IMR-90 (cell line): Measurements from ENCODE around the gene NUDT3. TPM values are rescaled to one million over a fixed set of nuclear protein-coding genes. Genes with fewer than 3 reads are reported as not detected.

Experiments used
- ATAC-seq: fragments of 200-7000 bp; cut with Tn5 transposase; 2 replicates; pipeline ENCODE4 v1.9.1; 2020; ENCODE audit warnings: low read depth, mild to moderate bottlenecking, moderate library complexity
- BruUV-seq: library from RNA; stranded (reverse); fragments of 400-500 nt; replicated peaks from 2 replicates; lab custom pipeline; 2021; lab: Mats Ljungman, UMichigan
- CTCF ChIA-PET: fragments of 300-600 bp; formaldehyde crosslinking; extraction: SDS; loops from one replicate; lab custom pipeline; 2021; ENCODE audit warnings: antibody characterized with exemption; lab: Yijun Ruan, JAX
- POLR2A ChIA-PET: fragments of 300-600 bp; sonication (Branson Sonifier 250); formaldehyde crosslinking; loops from one replicate; lab custom pipeline; 2022; ENCODE audit warnings: antibody characterized with exemption; ENCODE audit not compliant: unreplicated experiment; lab: Charles Lee
- DNase-seq: peaks from one replicate; pipeline ENCODE4 v3.0.0; 2013
- H2AFZ ChIP-seq: replicated peaks from 2 replicates; pipeline ENCODE3; 2013; ENCODE audit warnings: low read length, mild to moderate bottlenecking; ENCODE audit not compliant: poor library complexity
- H2AK5ac ChIP-seq: 2 replicates; pipeline ENCODE4 v1.6.1; 2013; ENCODE audit warnings: low read depth, low read length, inconsistent platforms
- H2AK9ac ChIP-seq: replicated peaks from 2 replicates; pipeline ENCODE3; 2013; ENCODE audit warnings: mild to moderate bottlenecking, low read depth, low read length, moderate library complexity; ENCODE audit not compliant: poor library complexity
- H2BK120ac ChIP-seq: 2 replicates; pipeline ENCODE4 v1.6.1; 2013; ENCODE audit warnings: low read depth, low read length, inconsistent platforms
- H2BK15ac ChIP-seq: 3 replicates; pipeline ENCODE4 v1.6.1; 2013; ENCODE audit warnings: low read depth, low read length, inconsistent platforms
- H2BK20ac ChIP-seq: 2 replicates; pipeline ENCODE4 v1.6.1; 2013; ENCODE audit warnings: low read depth, mild to moderate bottlenecking, inconsistent platforms, low read length, moderate library complexity
- H2BK5ac ChIP-seq: 2 replicates; pipeline ENCODE4 v1.6.1; 2013; ENCODE audit warnings: mild to moderate bottlenecking, low read depth, low read length, inconsistent platforms; ENCODE audit not compliant: poor library complexity, severe bottlenecking
- H3K14ac ChIP-seq: replicated peaks from 2 replicates; pipeline ENCODE4 v1.6.1; 2013; ENCODE audit warnings: low read depth, low read length, inconsistent platforms
- H3K18ac ChIP-seq: 2 replicates; pipeline ENCODE4 v1.6.1; 2013; ENCODE audit warnings: low read depth, low read length, control low read depth
- H3K23ac ChIP-seq: 2 replicates; pipeline ENCODE4 v1.6.1; 2013; ENCODE audit warnings: low read depth, low read length, inconsistent platforms
- H3K27ac ChIP-seq: 2 replicates; pipeline ENCODE4 v1.5.1; 2013; ENCODE audit warnings: mild to moderate bottlenecking, control low read depth, low read length; ENCODE audit not compliant: insufficient read depth
- H3K27me3 ChIP-seq: 2 replicates; pipeline ENCODE4 v1.6.1; 2013; ENCODE audit warnings: low read length; ENCODE audit not compliant: control insufficient read depth, insufficient read depth
- H3K36me3 ChIP-seq: 2 replicates; pipeline ENCODE4 v1.6.1; 2013; ENCODE audit warnings: low read length, mixed read lengths; ENCODE audit not compliant: control insufficient read depth, insufficient read depth
- H3K4ac ChIP-seq: 2 replicates; pipeline ENCODE4 v1.6.1; 2013; ENCODE audit warnings: low read depth, low read length, inconsistent platforms
- H3K4me1 ChIP-seq: 2 replicates; pipeline ENCODE4 v1.6.1; 2013; ENCODE audit warnings: low read length, mixed read lengths; ENCODE audit not compliant: control insufficient read depth, insufficient read depth
- H3K4me2 ChIP-seq: 2 replicates; pipeline ENCODE4 v1.6.1; 2013; ENCODE audit warnings: low read depth, mild to moderate bottlenecking, control low read depth, low read length, moderate library complexity
- H3K4me3 ChIP-seq: 2 replicates; pipeline ENCODE4 v1.5.1; 2013; ENCODE audit warnings: low read depth, mild to moderate bottlenecking, control low read depth, low read length, moderate library complexity; ENCODE audit not compliant: insufficient read depth
- H3K56ac ChIP-seq: 2 replicates; pipeline ENCODE4 v1.6.1; 2013; ENCODE audit warnings: low read length, inconsistent platforms; ENCODE audit not compliant: insufficient read depth; ENCODE audit errors: extremely low read depth
- H3K79me1 ChIP-seq, 2 experiments: 2 replicates each; pipeline ENCODE4 v1.6.1; 2013; ENCODE audit warnings: low read length in 2 of 2, inconsistent platforms in 1 of 2, low read depth in 1 of 2
- H3K9ac ChIP-seq: 2 replicates; pipeline ENCODE4 v1.6.1; 2013; ENCODE audit warnings: low read depth, low read length, control low read depth
- H3K9me1 ChIP-seq: 2 replicates; pipeline ENCODE4 v1.6.1; 2013; ENCODE audit warnings: low read length, inconsistent platforms; ENCODE audit not compliant: insufficient read depth
- H3K9me3 ChIP-seq: 2 replicates; pipeline ENCODE4 v1.6.1; 2013; ENCODE audit warnings: low read length; ENCODE audit not compliant: control insufficient read depth, insufficient read depth
- H4K20me1 ChIP-seq: 2 replicates; pipeline ENCODE4 v1.6.1; 2013; ENCODE audit warnings: low read length, inconsistent platforms; ENCODE audit not compliant: insufficient read depth
- H4K5ac ChIP-seq: 2 replicates; pipeline ENCODE4 v1.6.1; 2013; ENCODE audit warnings: mild to moderate bottlenecking, low read depth, low read length, control low read depth
- H4K8ac ChIP-seq, 2 experiments: 2 replicates each; pipeline ENCODE4 v1.6.1; 2013; ENCODE audit warnings: low read depth in 2 of 2, low read length in 2 of 2, control low read depth in 1 of 2, inconsistent platforms in 1 of 2
- H4K91ac ChIP-seq: 2 replicates; pipeline ENCODE4 v1.6.1; 2013; ENCODE audit warnings: low read depth, low read length, inconsistent platforms; ENCODE audit not compliant: insufficient read depth
- BHLHE40 ChIP-seq: fragments of 150-350 bp; IDR thresholded peaks from 2 replicates; pipeline ENCODE4 v1.6.1; 2016; ENCODE audit warnings: mild to moderate bottlenecking, low read depth, low read length
- CEBPB ChIP-seq: IDR thresholded peaks from 2 replicates; pipeline ENCODE4 v1.6.1; 2012; ENCODE audit warnings: low read depth, low read length, improper control_type of control experiment
- FOS ChIP-seq: fragments of 150-350 bp; IDR thresholded peaks from 2 replicates; pipeline ENCODE4 v1.6.1; 2016; ENCODE audit warnings: low read depth, low read length
- MAZ ChIP-seq: IDR thresholded peaks from 2 replicates; pipeline ENCODE4 v1.6.1; 2012; ENCODE audit warnings: low read depth, mild to moderate bottlenecking, low read length, improper control_type of control experiment, moderate library complexity, borderline replicate concordance
- MXI1 ChIP-seq: IDR thresholded peaks from 2 replicates; pipeline ENCODE4 v1.6.1; 2012; ENCODE audit warnings: low read depth, mild to moderate bottlenecking, low read length, moderate library complexity, borderline replicate concordance
- NFE2L2 ChIP-seq: fragments of 150-350 bp; IDR thresholded peaks from 2 replicates; pipeline ENCODE4 v1.6.1; 2016; ENCODE audit warnings: low read depth, mild to moderate bottlenecking, low read length
- POLR2A ChIP-seq: IDR thresholded peaks from 2 replicates; pipeline ENCODE4 v1.6.1; 2012; ENCODE audit warnings: mild to moderate bottlenecking, low read depth, low read length
- RAD21 ChIP-seq: IDR thresholded peaks from 2 replicates; pipeline ENCODE4 v1.6.1; 2012; ENCODE audit warnings: low read length, improper control_type of control experiment
- RCOR1 ChIP-seq: IDR thresholded peaks from 2 replicates; pipeline ENCODE4 v1.6.1; 2012; ENCODE audit warnings: mild to moderate bottlenecking, low read length, improper control_type of control experiment; ENCODE audit not compliant: insufficient replicate concordance
- RFX5 ChIP-seq: IDR thresholded peaks from 2 replicates; pipeline ENCODE4 v1.8.0; 2012; ENCODE audit warnings: low read depth, mild to moderate bottlenecking, low read length, moderate library complexity
- SMC3 ChIP-seq: fragments of 150-350 bp; IDR thresholded peaks from 2 replicates; pipeline ENCODE4 v1.6.1; 2016; ENCODE audit warnings: low read depth, mild to moderate bottlenecking, antibody characterized with exemption, low read length, moderate library complexity
- WGBS, 2 experiments: methylation state at CpG; one replicate each; pipeline versions ENCODE4 v1.1.5 to v1.1.7; 2013; ENCODE audit warnings: missing lambda C conversion rate in 2 of 2; ENCODE audit not compliant: insufficient read length in 1 of 2; ENCODE audit errors: extremely low coverage in 2 of 2; 5-methylcytosine and 5-hydroxymethylcytosine counted together
- dilution Hi-C: fragments of 300-500 bp; cut with HindIII; formaldehyde crosslinking; loops from one replicate; pipeline ENCODE4 v1.14.3; 2018; ENCODE audit warnings: low sequenced_read_pairs; ENCODE audit not compliant: unreplicated experiment
- in situ Hi-C: fragments of 300-500 bp; cut with MboI; formaldehyde crosslinking; loops from 3 replicates; pipeline ENCODE4 v1.14.3; 2019; ENCODE audit warnings: low sequenced_read_pairs, inconsistent platforms, mixed read lengths
- intact Hi-C: fragments of 100-400 bp; cut with micrococcal nuclease; formaldehyde crosslinking; loops from 2 replicates; pipeline ENCODE4 v1.10.0; 2022
- polyA plus RNA-seq, 3 experiments: library from polyadenylated mRNA; depleted of rRNA; stranded (reverse); fragments of >200 nt; gene quantifications; 2 replicates each; pipeline ENCODE4 v1.2.3, GENCODE V29; 2012; ENCODE audit warnings: low replicate concordance in 1 of 3
- total RNA-seq: library from RNA; depleted of rRNA; stranded (reverse); fragments of >200 nt; gene quantifications from 2 replicates; pipeline ENCODE4 v1.2.3, GENCODE V29; 2012
- TF ChIP-seq, protein P1 (sequence below): fragments of 150-350 bp; IDR thresholded peaks from 2 replicates; pipeline ENCODE4 v1.6.1; 2017; ENCODE audit warnings: mild to moderate bottlenecking, antibody characterized with exemption, low read length, low read depth
- TF ChIP-seq, protein P2 (sequence below): conservative IDR thresholded peaks from 2 replicates; pipeline ENCODE4 v1.5.1; 2012; ENCODE audit warnings: mild to moderate bottlenecking, low read depth, low read length, improper control_type of control experiment
- TF ChIP-seq, protein P3 (sequence below): fragments of 150-350 bp; IDR thresholded peaks from 2 replicates; pipeline ENCODE4 v1.6.1; 2016; ENCODE audit warnings: low read depth, mild to moderate bottlenecking, low read length, moderate library complexity, borderline replicate concordance

The NUDT3 gene
- total and polyA plus RNA-seq, 2 of the 4 experiments (the other 2 are of a cell fraction), result 10.1 to 17.2 TPM

DNA sequence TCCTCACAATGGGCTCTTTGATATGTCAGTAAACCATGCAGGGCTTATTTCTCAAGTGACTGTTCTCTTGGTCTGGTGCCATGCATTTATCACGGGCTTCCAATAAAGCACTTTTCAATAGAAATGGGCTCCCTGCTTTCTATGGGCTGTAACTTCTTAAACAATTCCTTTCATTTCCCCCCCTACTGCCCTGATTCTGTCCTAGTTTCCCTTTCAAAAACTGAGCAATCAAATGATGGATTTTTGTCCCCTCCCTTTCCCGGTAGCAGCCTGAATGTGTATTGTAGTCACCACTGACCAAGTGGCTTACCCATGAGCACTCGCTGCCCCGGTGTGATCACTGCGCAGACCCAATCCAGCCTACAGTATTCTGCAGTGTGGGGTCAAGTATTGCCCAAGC lies 19.5 kb upstream of the NUDT3 start:
- no peak for TF ChIP-seq RFX5
- no peak for TF ChIP-seq POLR2A
- TF ChIP-seq CEBPB, result no peak
- TF ChIP-seq RAD21, result no peak
- no peak for TF ChIP-seq FOS
- TF ChIP-seq RCOR1, result no peak
- TF ChIP-seq, protein P1, sequence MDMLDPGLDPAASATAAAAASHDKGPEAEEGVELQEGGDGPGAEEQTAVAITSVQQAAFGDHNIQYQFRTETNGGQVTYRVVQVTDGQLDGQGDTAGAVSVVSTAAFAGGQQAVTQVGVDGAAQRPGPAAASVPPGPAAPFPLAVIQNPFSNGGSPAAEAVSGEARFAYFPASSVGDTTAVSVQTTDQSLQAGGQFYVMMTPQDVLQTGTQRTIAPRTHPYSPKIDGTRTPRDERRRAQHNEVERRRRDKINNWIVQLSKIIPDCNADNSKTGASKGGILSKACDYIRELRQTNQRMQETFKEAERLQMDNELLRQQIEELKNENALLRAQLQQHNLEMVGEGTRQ, result no peak
- TF ChIP-seq MXI1, result no peak
- TF ChIP-seq SMC3, result no peak
- TF ChIP-seq, protein P2, sequence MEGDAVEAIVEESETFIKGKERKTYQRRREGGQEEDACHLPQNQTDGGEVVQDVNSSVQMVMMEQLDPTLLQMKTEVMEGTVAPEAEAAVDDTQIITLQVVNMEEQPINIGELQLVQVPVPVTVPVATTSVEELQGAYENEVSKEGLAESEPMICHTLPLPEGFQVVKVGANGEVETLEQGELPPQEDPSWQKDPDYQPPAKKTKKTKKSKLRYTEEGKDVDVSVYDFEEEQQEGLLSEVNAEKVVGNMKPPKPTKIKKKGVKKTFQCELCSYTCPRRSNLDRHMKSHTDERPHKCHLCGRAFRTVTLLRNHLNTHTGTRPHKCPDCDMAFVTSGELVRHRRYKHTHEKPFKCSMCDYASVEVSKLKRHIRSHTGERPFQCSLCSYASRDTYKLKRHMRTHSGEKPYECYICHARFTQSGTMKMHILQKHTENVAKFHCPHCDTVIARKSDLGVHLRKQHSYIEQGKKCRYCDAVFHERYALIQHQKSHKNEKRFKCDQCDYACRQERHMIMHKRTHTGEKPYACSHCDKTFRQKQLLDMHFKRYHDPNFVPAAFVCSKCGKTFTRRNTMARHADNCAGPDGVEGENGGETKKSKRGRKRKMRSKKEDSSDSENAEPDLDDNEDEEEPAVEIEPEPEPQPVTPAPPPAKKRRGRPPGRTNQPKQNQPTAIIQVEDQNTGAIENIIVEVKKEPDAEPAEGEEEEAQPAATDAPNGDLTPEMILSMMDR, result no peak
- no peak for TF ChIP-seq BHLHE40
- TF ChIP-seq, protein P3, sequence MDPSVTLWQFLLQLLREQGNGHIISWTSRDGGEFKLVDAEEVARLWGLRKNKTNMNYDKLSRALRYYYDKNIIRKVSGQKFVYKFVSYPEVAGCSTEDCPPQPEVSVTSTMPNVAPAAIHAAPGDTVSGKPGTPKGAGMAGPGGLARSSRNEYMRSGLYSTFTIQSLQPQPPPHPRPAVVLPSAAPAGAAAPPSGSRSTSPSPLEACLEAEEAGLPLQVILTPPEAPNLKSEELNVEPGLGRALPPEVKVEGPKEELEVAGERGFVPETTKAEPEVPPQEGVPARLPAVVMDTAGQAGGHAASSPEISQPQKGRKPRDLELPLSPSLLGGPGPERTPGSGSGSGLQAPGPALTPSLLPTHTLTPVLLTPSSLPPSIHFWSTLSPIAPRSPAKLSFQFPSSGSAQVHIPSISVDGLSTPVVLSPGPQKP, result no peak
- TF ChIP-seq MAZ, result no peak
- TF ChIP-seq NFE2L2, result no peak
- CTCF ChIA-PET, result no interaction called here
- in situ Hi-C loops, result no loop called here

More for the DNA sequence above, 19.5 kb upstream of the NUDT3 start:
- Histone ChIP-seq H3K27me3 (no peaks in the 10 kb centered on the region), H3K9me3 (no peaks in the 10 kb centered on the region), H3K4ac (no peak overlapping the region), H3K23ac (no peak overlapping the region), H4K20me1 (peaks cover 17% of the 10 kb centered on the region), H4K5ac (no peak overlapping the region), H3K14ac (no peak overlapping the region), H3K27ac (no peak overlapping the region), H2BK5ac (no peak overlapping the region), H3K79me1 (peaks cover 4 to 18% of the 10 kb centered on the region in 2 experiments), H3K56ac (no peak overlapping the region), H4K91ac (no peak overlapping the region), H3K4me3 (no peak overlapping the region), H2AK5ac (no peak overlapping the region), H3K4me1 (peaks cover 3% of the 10 kb centered on the region; the same call in 1 of the 2 replicates), H2BK20ac (no peak overlapping the region), H3K9me1 (peaks cover 15% of the 10 kb centered on the region), H2AFZ (no peak overlapping the region), H2AK9ac (no peak overlapping the region), H3K9ac (no peak overlapping the region), H3K4me2 (no peak overlapping the region), H3K36me3 (peaks cover 13% of the 10 kb centered on the region), H4K8ac (no peak overlapping the region), H2BK120ac (no peak overlapping the region), H3K18ac (no peak overlapping the region), H2BK15ac (no peak overlapping the region)
- BruUV-seq, result no TSS peak
- WGBS, 2 experiments, result 87% methylated on average over 4 of the region's 5 CpGs; no CpG with 5 or more reads in 1 of the 2 experiments
- intact Hi-C loops (no loop called here), dilution Hi-C loops (no loop called here)
- ATAC-seq, result no peak
- POLR2A ChIA-PET, result no interaction called here
- no peak for DNase-seq
